ENCODE results near the gene BDNF.
A peak's percentile ranks its signal among the peaks of the same experiment; 100 is the strongest.
"Not testable (repeated sequence)": the region's sequence is repeated elsewhere in the genome, so short reads cannot be mapped to it uniquely, and the experiment has no call there.

The BDNF gene

GRCh38 chr11:27665508-27666101 is 34.6 kb downstream of the BDNF start:
- not testable (repeated sequence) for DNase-seq

- peak; percentile 27 for DNase-seq
Measured at GRCh38 chr11:27663326-27663725, 36.9 kb downstream of the BDNF start.

- no peak for DNase-seq
Measured at GRCh38 chr11:27660171-27660570, 40.1 kb downstream of the BDNF start.

- no peak for DNase-seq
Measured at GRCh38 chr11:27658535-27659236, 41.6 kb downstream of the BDNF start.

- DNase-seq, result no peak
Measured at GRCh38 chr11:27656806-27657483, 43.3 kb downstream of the BDNF start.

- no peak for DNase-seq
Measured at GRCh38 chr11:27656320-27656719, 43.9 kb downstream of the BDNF start.

- DNase-seq, result no peak
Measured at GRCh38 chr11:27653990-27654758, 46.1 kb downstream of the BDNF start.

- DNase-seq, result no peak
Measured at GRCh38 chr11:27651711-27652110, 48.5 kb downstream of the BDNF start.

GRCh38 chr11:27650988-27651387 is 49.3 kb downstream of the BDNF start:
- no peak for DNase-seq

GRCh38 chr11:27649800-27650199 is 50.5 kb downstream of the BDNF start:
- no peak for DNase-seq

- DNase-seq, result no peak
Measured at GRCh38 chr11:27648840-27649239, 51.4 kb downstream of the BDNF start.

- no peak for DNase-seq
Measured at GRCh38 chr11:27646051-27646818, 54.0 kb downstream of the BDNF start.

GRCh38 chr11:27642954-27643353 is 57.3 kb downstream of the BDNF start:
- DNase-seq, result no peak

- DNase-seq, result no peak
Measured at GRCh38 chr11:27640954-27641353, 59.3 kb downstream of the BDNF start.

- no peak for DNase-seq
Measured at GRCh38 chr11:27635567-27636037, 64.7 kb downstream of the BDNF start.

- not testable (repeated sequence) for DNase-seq
Measured at GRCh38 chr11:27634776-27635175, 65.5 kb downstream of the BDNF start.

- not testable (repeated sequence) for DNase-seq
Measured at GRCh38 chr11:27634282-27634681, 66.0 kb downstream of the BDNF start.

GRCh38 chr11:27629023-27629422 is 71.2 kb downstream of the BDNF start:
- DNase-seq, result not testable (repeated sequence)

GRCh38 chr11:27627979-27628378 is 72.3 kb downstream of the BDNF start:
- no peak for DNase-seq

- no peak for DNase-seq
Measured at GRCh38 chr11:27626938-27627586, 73.2 kb downstream of the BDNF start.

- no peak for DNase-seq
Measured at GRCh38 chr11:27626269-27626937, 73.9 kb downstream of the BDNF start.

All from fibroblast of skin of back (primary cell).